Hippocampal formation (tissue), 2 donors: Measurements from ENCODE around the gene KRTAP10-1.
A peak's percentile ranks its signal among the peaks of the same experiment; 100 is the strongest.

Experiments
- DNase-seq, 2 donors: peaks; one replicate each; lab custom pipeline; 2025; lab: John Stamatoyannopoulos, UW

KRTAP10-1 gene

GRCh38 chr21:44516342-44516741 lies 23.7 kb downstream of the KRTAP10-1 start:
- no peak for DNase-seq

DNA sequence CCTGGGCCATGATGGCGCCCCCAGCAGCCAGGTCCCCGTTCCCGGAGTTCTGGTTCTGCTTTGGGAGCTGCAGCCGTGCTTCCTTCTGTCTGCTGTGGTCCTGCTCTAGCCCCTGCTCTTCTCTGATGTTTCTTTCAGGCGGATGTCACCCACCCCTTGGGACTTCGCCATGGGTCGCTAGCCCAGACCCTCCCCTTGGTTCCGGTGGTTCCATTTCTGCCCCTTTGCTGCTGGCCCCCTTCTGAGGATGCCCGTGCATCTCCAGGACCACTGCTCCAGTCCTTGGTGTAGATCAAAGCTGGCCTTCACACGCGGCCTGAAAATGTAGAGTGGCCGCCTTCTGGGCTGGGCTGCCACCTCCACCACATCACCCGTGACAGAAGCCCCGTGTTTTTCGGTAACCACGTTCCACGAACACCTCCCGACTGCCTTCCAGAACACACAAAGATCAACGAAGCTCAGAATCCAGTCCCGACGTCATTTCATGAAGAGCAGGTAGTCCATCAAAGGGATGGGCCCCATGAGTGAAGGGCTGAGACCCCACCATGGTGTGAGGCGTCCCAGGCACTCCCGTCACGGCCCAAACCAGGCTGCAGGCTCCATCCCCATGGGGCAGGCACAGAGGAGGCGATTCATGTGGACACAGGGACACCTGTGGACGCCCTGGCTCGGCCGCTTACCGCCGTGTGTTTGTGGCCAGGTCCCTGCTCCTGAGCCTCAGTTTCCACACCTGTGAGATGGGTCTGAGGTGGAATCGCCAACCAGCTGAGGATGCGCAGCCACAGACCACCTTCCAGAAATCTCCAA lies 24.4 kb downstream of the KRTAP10-1 start:
- no peak for DNase-seq

DNA sequence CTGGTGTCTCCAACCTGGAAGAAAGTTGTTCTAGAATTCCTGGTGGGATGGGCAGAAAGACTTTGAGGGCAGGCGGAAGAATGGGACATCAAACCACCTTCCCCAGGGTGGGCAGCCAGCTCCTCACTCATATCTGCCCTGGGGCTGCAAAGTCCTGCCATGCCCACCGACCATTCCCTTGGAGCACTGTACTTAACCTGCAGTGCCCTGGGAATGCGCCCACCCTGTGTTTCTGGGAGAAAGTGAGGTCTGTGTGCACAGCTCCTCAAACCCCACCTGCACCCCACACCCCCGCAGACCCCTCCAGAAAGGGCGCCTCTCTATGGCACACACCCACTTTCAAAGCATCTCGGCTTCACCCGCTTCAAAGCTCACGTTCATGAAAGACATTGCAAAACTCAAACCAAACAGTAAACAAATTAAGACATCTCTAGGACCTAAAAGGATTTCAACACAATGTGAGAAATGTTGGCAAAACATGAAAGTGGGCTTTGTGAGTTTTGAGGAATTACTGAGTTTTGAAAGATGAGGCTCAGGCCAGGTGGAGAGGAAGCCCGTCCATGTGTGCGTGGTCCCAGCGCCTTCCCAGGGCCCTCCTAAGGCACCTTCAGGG lies 25.1 kb downstream of the KRTAP10-1 start:
- no peak for DNase-seq

GRCh38 chr21:44514218-44514520 lies 25.8 kb downstream of the KRTAP10-1 start:
- DNase-seq, result no peak

- DNase-seq, result no peak
Observed at GRCh38 chr21:44513389-44514217, 26.4 kb downstream of the KRTAP10-1 start.

DNA sequence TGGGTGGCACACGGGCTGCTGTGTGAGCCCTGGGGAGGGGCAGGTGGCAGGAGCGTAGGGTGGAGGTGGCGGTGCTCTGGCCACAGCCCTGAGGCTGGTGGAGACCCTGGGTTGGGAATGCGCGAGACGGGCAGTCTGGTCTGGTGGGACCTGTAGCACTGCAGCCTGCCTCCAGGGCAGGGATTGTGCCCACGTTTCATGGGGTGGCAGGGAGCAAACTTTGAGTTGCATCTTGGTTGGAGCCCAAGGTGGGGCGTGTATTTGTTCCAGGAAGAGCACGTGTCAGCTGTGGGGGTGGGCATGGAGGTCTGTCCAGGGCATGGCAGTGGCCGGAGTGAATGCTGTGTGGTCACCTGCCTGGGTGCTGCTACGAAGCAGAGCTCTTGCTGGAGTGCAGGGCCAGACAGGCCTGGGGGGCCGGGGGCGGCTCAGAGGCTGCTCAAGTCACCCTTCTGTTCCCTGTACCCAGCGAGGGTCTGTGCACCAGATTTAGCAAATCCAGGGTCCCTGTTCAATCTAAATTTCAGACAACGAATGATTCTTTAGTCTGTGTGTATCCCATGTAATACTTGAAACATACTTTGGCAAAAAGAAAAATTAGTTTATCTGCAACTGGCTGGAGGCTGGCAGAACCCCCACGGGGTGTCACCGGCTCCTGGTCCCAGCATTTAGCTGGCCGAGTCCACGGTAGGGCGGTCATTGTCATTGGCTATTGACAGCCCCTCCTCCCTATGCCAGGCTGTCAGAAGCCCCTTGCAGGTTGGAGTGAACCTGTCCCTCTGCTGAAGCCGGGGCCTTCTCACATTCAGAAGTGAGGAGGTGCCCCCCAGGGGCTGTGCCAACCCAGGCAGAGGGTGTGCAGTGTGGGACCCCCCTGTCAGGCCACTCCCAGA lies 27.3 kb downstream of the KRTAP10-1 start:
- no peak for DNase-seq

- no peak for DNase-seq
Observed at GRCh38 chr21:44511938-44512275, 28.1 kb downstream of the KRTAP10-1 start.

DNA sequence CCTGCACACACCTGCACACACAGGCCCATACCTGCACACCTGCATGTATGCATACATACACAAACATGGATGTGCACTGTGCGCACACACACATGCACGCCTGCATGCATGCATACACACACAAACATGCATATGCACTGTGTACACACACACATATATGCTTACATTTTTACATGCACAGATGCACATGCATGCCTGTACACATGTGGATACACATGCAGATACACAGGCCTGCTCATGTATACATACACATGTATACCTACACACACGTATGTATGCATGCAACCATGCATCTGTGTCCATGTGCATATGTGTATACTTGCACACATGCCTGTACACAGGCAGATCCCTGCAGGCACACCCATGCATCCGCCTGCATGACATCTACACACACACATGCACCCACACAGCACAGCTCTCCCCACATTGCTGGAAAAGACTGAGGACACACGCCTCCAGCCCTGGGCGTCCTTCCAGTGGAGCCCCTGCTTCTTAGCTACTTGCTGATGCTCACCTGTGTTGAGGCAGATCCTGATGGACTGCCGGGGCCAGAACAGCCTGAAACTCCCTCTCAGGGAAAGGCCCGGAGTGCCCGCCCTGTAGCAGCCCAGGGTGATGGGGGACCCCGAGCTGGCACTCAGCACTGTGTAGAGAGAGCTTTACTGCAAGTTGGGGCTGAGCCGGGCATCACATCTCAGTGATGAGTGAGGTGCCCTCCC lies 28.6 kb downstream of the KRTAP10-1 start:
- no peak for DNase-seq

DNA sequence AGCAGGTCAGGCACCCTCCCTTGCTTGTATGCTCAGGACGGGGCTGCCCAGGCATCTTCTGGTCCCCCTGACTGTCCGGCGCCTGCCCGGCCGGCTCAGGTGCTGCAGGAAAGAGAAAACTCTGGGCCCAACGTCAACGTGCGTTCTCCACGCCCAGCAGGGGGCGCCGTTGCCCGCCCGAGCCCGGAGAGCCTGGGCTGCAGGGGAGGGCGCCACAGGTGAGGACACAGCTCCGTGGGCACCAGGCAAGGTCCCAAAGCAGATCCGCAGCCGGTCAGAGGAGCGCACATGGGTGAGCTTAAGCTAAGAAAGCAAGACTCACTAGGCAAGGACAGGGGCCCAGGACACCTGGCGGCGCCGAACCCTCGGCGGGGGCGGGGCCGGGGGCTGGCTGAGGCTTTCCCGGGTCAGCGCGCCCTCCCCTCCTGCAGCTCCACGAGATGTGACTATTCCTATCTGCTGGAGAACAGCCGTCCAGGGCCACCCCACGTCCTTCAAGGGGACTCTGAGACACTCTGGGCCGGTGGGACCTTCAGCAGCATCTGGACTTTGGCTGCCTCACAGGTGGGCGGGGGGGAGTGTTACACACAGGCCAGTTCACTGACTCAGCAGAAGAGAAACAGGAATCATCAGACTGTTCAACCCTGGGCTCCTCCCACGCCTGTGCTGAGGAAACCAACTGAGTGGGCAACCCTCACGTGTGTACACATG lies 29.3 kb downstream of the KRTAP10-1 start:
- DNase-seq, result peak in 1 of 2 donors; percentile 6

DNA sequence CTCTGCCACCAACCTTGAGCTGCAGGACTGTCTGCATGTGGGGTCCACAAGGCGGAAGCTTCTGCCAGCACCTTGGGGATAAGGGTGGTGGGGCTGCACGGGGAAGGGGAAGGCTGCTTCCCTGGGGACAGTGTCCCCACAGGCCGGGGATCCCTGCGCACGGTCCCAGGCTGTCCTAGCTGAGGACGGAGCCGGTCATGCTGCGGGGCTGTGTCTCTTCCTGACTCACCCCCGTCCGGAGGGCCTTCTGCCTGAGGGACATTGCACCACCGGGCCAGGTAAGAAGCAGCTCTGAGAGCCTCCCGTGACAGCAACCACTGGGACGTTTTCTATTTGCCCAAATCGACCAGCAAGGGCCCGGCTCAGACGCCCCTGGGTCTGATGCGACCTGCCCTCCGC lies 29.9 kb downstream of the KRTAP10-1 start:
- DNase-seq, result no peak

DNA sequence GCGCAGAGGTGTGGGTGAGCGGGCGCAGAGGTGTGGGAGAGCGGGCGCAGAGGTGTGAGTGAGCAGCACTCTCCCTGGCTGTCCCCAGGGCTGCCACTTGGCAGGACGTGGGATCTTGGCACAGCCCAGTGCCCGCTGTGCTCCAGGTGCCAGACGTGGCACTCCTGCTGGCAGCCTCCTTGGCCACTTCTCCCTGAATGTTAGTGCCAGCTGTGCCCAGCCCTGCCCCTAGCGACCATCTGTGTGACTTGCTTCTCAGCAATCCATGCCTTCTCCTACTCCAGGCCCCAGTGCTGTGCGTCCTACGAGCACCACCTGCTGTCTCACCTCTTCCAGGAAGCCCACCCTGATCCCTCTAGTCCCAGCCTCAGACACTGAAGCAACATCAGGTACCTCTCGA lies 30.5 kb downstream of the KRTAP10-1 start:
- no peak for DNase-seq

DNA sequence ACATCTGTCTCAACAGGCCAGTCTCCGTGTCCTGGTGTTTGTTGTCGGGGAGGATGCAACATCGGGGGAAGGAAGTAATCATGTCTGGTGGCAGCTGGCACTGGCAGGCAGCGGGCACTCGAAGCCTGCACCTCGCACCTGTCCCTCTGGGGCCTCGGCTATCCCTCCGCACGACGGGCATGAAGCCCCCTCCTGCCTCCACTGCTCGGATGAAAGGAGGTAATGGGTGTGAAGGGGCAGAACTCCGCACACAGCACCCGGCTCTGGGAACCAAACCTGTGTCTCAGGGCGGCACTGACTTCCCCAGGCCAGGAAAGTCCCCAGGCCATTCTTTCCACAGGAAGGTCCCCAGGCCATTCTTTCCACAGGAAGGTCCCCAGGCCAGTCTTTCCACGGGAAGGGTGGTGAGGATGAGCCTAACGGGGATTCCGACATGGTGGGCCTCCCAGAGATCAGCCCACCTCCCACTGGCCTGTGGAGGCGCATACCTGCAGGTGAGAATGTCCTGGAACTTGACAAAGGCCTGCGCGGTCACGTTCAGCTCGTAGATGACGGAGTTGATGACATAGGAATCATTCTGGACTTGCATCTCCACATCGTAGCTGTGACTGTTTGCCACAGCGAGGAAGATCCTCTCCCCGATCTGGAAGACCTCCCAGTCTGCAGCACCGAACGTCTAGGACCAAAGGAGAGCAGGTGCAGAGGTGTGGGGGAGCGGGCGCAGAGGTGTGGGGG lies 31.1 kb downstream of the KRTAP10-1 start:
- DNase-seq, result no peak

DNA sequence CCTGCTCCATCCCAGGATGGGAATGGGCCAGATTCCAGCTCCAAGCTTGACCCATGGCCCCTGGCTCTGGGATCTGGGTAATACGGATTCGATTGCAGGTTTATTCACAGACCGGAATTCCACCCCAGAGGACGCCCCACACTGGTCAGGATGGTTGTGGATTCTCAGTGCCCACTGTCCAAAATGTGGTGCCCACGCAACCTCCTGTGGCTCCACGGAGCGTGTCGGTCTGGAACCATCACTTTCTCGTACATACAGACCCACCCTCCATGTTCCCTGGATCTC lies 31.6 kb downstream of the KRTAP10-1 start:
- no peak for DNase-seq

DNA sequence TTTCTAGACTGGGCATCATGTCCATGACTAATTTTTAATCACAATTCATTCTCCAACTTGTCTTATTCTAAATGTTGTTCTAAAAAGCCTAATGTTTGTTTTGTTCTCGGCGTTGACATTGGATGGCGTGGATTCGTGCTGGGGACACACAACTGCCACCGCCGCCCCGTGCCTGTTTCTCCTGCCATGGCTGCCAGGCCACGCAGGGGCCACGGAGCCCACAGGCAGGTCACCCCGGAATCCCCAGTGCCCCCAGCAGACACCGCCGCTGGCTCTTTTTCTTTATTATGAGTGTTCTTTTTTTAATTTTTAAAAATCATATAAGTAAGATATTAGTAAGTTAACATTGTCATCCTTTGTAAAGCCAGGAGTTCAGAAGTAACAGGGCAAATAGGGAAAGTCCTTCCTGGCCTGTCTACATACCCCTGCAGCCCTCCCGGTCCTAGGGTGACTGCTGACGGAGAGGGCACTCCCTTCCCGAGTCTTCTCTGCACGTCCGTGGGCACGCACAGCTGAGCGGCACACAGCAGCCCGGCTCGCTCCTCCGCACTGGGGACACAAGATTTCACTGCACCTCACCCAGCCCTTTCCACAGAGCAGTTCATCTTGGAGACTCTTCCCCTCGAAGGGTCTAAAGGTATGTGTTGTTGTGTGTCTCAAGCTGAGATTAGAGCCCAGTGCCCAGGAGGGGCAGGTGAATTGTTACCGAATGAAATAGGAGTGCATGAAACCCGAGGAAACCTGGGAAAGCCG lies 32.1 kb downstream of the KRTAP10-1 start:
- DNase-seq, result no peak

DNA sequence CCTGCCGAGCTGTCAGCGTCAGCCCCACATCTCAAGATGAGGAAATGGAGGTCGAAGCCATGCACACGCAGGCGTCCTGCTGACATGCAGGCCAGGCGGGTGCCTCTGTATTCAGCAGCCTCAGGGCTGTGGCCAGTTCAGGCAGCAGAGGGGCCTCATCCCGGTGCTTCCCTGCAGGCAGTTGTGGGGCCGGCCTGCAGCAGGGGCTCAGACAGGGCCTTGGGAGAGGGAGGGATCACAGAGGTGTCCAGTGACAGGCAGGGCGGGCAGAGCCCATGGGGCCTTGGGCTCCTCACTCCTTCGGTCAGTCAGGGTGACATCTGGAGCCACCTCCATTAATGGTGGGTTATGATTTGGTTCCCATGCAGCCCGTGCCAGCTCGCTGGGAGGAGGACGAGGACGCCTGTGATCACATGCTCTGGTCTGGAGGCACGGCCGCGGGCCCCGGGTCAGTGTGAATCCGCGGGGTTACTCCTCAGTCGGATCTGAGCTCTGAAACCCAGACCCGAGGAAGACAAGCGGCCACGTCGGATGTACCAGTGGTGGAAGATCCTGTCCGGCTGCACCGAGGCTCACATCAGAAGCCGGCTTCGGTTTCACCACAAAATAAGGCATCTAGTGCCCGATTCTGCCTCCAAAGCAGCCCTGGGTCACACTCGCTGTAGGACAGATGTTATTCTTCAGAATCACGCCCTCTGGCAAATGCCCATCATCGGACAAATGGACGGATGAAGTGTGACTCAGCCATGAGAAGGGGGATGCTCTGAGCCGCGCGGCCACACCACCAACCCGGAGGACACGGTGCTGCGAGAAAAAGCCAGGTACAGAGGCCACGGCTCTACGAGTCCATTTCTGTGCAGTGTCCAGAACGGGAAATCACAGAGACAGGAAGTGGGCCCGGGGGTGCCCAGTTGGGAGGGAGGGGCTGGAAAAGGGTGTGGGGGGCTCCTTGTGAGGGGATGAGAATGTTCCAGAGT lies 33.4 kb downstream of the KRTAP10-1 start:
- DNase-seq, result no peak

- DNase-seq, result no peak
Observed at GRCh38 chr21:44505673-44506278, 34.2 kb downstream of the KRTAP10-1 start.

DNA sequence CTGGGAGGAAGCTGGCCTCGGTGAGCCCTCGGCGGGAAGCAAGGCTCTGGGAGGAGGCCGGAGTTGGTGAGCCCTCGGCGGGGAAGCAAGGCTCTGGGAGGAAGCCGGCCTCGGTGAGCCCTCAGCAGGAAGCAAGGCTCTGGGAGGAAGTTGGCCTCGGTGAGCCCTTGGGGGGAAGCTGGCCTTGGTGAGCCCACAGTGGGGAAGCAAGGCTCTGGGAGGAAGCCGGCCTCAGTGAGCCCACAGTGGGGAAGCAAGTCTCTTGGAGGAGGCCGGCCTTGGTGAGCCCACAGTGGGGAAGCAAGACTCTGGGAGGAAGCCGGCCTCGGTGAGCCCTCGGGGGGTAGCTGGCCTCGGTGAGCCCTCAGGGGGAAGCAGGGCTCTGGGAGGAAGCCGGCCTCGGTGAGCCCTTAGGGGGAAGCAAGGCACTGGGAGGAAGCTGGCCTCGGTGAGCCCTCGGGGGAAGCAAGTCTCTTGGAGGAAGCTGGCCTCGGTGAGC lies 36.0 kb downstream of the KRTAP10-1 start:
- DNase-seq, result no peak
